ENCODE data around the gene OR2AG2.
"Not testable (repeated sequence)": the region's sequence is repeated elsewhere in the genome, so short reads cannot be mapped to it uniquely, and the experiment has no call there.

Gene OR2AG2, protein sequence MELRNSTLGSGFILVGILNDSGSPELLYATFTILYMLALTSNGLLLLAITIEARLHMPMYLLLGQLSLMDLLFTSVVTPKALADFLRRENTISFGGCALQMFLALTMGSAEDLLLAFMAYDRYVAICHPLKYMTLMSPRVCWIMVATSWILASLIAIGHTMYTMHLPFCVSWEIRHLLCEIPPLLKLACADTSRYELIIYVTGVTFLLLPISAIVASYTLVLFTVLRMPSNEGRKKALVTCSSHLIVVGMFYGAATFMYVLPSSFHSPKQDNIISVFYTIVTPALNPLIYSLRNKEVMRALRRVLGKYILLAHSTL

DNA sequence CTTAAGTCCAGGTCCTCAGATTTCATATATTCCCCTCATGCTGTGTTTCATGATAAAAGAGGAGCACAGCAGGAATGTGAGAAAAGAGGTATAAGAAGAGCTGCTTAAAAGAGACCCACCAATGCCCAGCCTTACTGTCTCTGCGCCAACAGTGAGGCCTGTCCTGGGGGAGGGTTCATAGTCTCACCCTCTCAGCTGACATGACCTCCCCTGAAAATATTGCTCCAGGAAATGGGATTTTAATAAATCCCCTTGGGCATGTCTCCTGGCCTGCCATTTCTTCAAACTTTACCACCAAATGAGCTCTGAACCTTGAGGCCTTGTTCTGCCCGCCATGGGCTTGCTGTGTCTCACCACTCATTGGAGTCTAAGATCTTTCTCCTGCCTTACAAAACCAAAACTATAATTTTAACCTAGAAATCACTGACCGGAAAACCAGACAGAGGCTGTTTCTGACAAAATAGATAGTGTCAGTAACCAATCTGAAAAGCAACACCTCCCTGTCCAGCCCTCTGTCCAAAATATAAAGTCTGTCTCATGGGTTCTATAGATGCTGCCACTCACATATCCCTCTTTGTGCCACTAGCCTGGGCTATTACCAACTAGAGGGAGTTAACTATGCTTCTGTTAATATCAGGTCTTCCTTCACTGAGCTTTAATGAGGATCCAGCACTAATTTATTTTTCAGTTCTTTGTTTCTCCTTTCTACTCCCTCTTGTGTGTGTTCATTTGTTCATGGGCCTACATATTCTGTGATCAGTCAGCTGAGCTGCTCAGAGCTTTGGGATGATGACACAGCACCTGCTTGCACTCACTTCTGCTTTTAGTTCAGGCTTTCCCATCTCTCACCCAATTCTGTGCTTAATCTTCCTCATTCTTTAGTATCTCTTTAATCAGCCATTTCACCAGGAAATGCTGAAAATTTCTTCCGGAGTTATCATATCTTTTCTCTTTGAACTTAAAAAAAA, at the start of gene OR2AG2:
Gene OR2AG2, minus strand, starts transcription at position 51 of the 968 bp plus-strand sequence. CDS start 3,019 bp downstream, outside the sequence.
- in situ Hi-C loops (cut with HindIII; ENCODE audit: low sequenced_read_pairs), result no loop called here

DNA sequence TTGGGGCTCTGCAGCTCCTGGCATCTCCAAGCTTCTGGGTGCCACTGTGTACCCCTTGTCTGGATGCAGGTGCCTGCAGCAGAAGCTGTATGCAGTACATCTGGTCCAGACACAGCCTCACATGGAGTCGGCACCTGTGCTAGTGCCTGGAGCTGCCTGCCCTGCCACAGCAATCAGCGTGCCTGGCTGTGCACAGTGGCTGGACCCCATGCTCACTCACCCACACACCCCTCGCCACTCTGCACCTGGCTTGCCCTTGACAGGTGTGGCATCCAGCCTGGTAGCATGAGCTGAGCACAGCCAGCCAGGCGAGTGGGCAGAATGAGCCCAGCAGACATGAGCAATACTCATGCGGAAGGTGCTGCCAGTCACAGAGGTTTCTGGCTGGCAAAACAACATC, 47.2 kb upstream of the OR2AG2 start:
- in situ Hi-C loops (cut with HindIII; ENCODE audit: low sequenced_read_pairs), result no loop called here

- in situ Hi-C loops (cut with HindIII; ENCODE audit: low sequenced_read_pairs), result no loop called here
Observed at GRCh38 chr11:6817694-6818093, 45.9 kb upstream of the OR2AG2 start.

DNA sequence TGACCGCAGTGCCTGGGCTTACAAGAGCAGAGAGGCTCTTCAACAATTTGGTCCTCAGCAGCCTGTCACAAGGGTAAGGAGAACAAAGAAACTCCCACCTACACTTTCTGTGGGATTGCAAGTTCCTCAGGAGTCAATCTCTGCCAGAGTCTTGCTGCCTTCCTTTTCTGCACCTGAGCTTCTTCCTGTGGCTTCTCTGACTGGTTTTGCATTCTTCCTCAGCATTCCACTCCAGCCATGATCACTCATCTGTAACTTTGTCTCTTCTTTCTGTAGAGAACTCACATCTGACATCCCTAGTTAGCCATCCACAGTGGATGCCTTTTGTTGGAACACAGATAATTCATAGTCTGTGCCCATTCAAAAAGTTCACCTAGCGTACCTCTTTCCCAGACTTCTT, 41.9 kb upstream of the OR2AG2 start:
- in situ Hi-C loops (cut with HindIII; ENCODE audit: low sequenced_read_pairs), result no loop called here

DNA sequence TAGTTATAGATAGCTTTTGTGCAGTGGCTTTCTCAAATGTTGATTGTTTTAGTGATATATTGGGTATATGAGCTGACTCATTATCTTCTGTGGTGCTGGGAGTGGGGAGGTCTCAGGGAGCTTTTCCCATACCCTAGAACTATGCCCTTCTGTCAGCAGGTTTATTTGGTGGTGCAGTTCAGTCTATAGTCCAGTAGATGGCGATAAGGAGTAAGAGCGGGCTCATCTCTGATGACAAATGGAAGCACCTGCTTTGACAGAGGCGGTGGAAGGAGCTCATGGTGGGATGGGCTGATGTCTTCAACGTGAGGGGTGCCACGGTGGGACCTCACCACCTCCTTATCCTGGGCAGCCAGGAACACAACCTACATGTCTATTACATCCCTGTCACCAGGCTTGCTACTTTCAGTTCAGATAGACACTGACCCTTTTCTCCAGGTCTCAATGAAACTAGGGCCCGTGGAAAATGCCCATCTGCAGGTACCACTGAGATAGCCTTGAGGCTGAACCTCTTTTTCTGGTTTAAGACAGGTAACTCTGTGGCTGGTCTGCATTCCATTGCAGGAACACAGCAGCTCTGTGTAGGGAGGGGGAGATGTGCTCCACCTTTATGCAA, 40.7 kb upstream of the OR2AG2 start:
- in situ Hi-C loops (cut with HindIII; ENCODE audit: low sequenced_read_pairs), result no loop called here

DNA sequence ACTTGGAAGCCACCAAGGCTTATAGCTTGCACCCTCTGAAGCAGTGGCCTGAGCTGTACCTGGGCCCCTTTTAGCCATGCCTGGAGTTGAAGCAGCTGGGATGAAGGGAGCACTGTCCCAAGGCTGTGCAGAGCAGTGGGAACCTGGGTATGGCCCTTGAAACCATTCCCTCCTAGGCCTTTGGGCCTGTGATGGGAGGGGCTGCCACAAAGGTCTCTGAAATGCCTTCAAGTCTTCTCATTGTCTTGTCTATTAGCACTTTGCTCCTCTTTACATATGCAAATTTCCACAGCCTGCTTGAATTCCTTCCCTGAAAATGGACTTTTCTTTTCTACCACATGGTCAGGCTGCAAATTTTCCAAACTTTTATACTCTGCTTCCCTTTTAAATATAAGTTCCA, 29.3 kb upstream of the OR2AG2 start:
- in situ Hi-C loops (cut with HindIII; ENCODE audit: low sequenced_read_pairs), result not testable (repeated sequence)

- in situ Hi-C loops (cut with HindIII; ENCODE audit: low sequenced_read_pairs), result no loop called here
Observed at GRCh38 chr11:6799402-6799801, 27.6 kb upstream of the OR2AG2 start, which contains the start of gene OR6A2. Gene OR6A2, minus strand, starts transcription at chr11:6799689. Its CDS starts 3,981 bp downstream, at chr11:6795708.

DNA sequence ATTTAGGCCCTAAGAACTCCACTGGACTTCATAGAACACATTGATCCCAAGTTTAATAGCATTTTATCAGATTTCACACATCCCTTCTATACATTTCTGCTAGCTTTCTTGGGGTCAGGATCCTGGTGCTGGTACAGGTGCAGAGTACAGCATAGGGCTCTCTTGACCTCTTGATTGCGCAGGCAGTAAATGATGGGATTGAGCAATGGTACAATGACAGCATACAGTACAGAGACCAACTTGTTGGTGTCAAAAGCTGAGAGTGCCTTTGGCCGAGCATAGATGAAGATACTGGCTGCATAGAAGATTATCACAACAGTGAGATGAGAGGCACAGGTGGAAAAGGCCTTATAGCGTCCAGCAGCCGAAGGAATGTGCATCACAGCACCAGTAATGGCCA, 22.9 kb upstream of the OR2AG2 start:
- in situ Hi-C loops (cut with HindIII; ENCODE audit: low sequenced_read_pairs), result no loop called here

GRCh38 chr11:6790546-6790945, 18.8 kb upstream of the OR2AG2 start:
- in situ Hi-C loops (cut with HindIII; ENCODE audit: low sequenced_read_pairs), result no loop called here

DNA sequence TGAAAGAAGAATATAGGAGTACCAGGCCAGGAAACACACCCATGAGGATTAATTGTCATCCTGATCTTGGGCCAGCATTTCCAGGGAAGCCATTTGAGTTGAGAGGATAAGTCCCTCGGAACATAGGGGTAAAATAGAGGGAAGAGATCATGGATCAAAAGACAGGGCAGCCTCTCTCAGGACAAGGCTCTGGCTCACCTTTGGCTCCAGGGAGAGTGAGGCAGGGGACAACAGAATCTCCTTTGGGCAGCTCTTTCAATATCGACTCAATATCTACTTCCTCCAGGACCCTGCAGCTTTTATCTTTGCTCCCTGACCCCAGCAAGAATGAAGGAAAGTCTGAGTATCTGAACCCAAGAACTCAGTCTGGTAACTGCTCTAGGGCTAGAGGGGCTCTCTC, 10.9 kb upstream of the OR2AG2 start, which contains the start of gene OR2AG1:
Gene OR2AG1, plus strand, starts transcription at position 301 of the 400 bp plus-strand sequence. CDS start 2,018 bp downstream, outside the sequence.
- in situ Hi-C loops (cut with HindIII; ENCODE audit: low sequenced_read_pairs), result loop anchor here (5.0 kb wide), 1 partner anchor 50 kb away; no protein-coding TSS in a partner anchor

- in situ Hi-C loops (cut with HindIII; ENCODE audit: low sequenced_read_pairs), result loop anchor here (5.0 kb wide), 1 partner anchor 51 kb away; no protein-coding TSS in a partner anchor
Observed at GRCh38 chr11:6780829-6781228, 9.1 kb upstream of the OR2AG2 start.

GRCh38 chr11:6778518-6778917, 6.7 kb upstream of the OR2AG2 start:
- in situ Hi-C loops (cut with HindIII; ENCODE audit: low sequenced_read_pairs), result no loop called here

DNA sequence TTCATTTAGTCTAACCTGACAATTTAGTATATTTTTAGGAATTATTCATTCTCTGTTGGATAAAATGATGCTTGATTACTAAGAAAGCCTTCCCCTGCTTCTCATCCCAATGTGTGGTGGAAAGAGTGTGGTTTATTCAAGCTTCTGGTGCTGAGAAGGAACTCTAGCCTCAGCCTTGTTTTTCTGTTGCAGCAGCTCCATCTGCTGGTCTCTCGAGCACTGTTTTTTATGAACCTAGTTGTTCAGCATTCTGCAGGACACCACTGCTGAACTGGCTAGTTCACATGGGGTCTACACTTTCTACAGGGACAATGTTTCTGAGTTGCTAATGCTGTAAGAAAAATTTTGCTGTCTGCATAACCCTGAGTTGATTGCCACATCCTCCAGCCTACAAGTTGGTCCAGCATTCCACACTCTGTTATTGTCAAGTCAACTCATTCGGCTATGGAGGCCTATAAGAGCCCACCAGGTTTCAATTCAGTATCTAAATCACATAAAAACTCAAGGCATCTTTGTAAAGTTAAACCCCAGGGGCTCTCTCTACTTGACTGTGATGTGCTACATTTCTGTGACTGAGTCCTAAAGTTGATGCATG, 14.3 kb downstream of the OR2AG2 start:
- in situ Hi-C loops (cut with HindIII; ENCODE audit: low sequenced_read_pairs), result no loop called here

- in situ Hi-C loops (cut with HindIII; ENCODE audit: low sequenced_read_pairs), result no loop called here
Observed at GRCh38 chr11:6755953-6756347, 15.8 kb downstream of the OR2AG2 start.

DNA sequence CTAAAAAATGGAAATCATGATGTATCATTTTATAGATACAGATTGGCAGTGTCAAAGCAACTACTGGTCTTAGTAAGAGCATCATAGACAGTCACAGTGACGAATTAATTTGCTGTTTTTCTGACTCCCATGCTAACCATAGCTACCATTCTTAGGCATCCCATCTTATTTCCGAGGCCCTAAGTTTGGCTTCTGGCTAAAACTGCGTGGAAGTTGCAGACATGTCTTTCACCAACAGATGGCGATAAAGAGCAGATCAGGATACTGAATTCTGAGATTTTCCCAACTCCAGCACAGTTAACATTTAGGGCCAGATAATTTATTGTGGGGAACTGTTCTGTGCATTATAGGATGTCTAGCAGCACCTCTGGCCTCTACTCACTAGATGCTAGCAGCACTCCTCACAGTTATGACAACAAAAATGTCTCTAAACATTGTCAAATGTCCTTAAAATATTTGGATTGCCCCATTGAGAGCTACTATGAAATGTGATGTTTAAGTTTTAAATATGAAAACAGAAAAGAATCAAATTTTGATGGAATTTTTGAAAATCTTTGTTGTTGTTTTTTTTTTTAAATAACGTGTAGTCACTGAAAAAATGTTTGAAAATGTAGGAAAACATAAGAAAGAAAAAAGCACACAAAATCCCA, 16.3 kb downstream of the OR2AG2 start:
- in situ Hi-C loops (cut with HindIII; ENCODE audit: low sequenced_read_pairs), result no loop called here

DNA sequence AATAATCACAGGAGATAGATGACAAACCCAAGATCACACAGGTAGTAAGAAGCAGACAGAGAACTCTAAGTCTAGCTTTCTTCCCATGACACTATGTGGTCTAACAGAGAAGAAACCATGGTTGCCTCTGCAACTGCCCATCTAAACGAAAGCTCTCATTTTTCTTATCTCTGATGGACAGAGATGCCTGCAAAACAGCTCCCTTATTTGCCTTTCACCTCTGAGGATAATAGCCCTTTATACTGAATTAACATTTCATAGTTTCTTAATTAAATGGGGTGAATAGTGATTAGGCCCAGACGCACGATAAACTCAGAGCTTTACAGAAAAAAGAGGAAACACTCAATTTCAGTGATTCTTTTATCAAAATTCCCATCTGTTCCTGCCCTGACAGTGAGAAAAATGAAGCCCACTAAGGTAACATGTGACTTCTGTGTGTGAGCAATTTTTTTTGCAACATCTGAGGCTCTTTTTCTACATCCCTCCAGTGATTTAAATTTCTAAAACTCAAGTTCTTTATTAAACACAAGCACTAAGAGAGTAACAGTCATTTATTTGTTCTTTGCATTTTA, 24.6 kb downstream of the OR2AG2 start:
- in situ Hi-C loops (cut with HindIII; ENCODE audit: low sequenced_read_pairs), result no loop called here

DNA sequence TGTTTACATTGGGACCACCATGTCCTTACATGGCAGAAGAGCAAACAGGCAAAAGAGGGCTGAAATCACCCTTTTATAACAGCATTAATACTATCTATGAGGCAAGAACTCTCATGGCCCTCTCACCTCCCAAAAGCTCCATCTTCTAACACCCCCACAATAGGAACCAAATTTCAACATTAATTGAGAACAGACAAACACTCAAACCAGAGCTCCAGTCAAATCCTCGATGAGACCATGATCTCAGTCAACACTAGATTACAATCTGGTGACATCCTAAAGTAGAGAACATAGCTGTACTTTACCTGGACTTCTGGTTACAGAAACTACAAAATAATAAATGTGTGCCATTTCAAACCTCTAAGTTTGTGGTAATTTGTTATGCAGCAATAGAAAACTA, 25.1 kb downstream of the OR2AG2 start:
- in situ Hi-C loops (cut with HindIII; ENCODE audit: low sequenced_read_pairs), result no loop called here

DNA sequence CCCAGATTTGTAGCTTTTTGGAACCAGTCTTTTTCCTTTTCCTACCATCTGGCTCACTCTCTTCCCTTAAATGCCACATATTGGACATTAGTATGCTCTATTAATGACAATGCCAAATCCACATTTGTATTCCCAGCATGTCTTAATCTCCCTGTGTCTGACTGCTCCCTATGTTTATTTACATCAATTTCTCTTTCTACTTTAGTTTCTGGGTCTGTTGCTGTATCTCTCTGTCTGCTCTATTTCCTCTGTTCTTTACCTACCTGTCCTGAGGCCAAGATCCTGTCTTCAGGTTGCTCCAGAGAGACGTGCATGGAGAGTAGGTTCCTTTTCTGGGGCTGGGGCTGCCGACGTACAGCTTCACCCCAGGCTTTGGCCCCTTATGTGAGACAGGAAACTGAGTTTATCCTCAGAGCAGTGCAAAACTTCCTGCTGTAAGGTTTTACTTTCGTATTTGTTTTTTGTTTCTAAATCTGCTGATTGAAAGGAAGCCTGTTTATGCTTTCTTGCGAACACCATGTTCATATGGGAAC, 25.6 kb downstream of the OR2AG2 start:
- in situ Hi-C loops (cut with HindIII; ENCODE audit: low sequenced_read_pairs), result no loop called here

DNA sequence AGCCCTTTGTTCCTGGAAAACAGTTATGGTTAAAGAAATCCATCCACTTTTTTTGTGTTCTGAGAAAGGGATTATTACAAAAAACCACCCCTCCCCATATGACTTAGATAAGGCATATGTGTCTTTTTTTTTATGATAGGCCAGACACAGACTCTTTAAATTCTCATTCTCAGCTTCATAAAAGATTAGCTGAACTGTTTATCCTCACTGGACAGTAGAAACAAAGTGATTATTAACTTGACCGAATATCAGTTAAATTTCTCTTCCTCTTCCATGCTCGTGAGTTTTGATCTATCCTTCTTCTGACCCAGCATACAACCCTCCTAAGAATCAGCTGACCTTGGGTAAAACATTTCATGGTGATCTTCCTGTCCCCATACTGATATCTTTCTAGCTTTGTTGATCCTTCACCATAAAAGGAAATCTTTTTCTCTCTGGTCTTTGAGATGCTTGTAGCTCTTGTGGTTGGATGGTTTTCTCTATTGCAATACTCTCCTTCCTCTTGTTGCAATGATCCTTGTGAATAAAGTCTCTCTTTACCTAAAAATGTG, 26.2 kb downstream of the OR2AG2 start:
- in situ Hi-C loops (cut with HindIII; ENCODE audit: low sequenced_read_pairs), result no loop called here
